ENCODE data around the gene MAP3K3.

The MAP3K3 gene

DNA sequence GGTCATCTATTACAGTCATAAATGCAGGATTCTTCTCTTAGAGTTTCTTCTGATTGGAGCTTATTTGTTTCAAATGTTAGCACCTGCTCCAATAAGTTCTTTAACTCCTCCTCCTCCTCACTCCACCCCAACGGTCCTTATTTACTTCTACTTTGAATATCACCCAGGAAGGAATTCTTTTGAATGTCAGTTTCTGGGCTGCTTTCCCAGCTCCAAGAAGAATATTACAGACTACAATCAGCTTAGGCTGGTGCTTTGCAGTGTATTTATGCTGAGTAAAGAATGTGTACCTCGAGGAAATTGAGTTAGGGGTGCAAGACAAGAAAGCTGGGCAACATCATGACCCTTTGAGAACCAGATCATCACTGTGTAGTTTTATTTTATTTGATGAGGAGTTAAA is 30.8 kb downstream of the MAP3K3 start (continued):
- no peak for TF ChIP-seq ZSCAN16 (tag by site-specific recombination; IDR thresholded peaks at IDR 0.05)

DNA sequence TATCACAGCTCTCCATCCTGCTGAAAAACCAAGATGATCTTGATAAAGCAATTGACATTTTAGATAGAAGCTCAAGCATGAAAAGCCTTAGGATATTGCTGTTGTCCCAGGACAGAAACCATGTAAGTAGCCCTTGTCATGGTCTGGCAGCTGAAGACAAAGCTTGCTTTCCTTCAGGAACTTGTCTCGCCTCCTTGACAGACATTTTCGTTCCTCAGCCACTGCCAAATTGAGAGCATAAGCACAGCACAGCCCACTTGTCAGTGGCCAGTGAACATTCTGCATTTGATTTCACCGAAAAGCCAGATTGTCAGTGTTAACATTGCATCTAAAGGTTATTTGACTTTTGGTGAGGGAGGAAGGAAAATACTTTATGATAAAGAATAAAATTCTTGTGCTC is 35.6 kb downstream of the MAP3K3 start:
- Histone ChIP-seq H3K36me3 (ENCODE audit: control insufficient read depth in 2 of 2, insufficient read depth in 1 of 2, low read length in 2 of 2) (peaks cover 47 to 63% of the 10 kb centered on the region in 2 experiments), H3K4me1 (ENCODE audit: control insufficient read depth, insufficient read depth, low read length) (no peaks in the 10 kb centered on the region), H3K9me3 (ENCODE audit: control insufficient read depth, insufficient read depth, low read depth, low read length) (no peaks in the 10 kb centered on the region), H3K27ac (ENCODE audit: extremely low read depth, low read depth, low read length) (no peak overlapping the region), H3K4me3 (ENCODE audit: low read depth, low read length) (no peak overlapping the region)
- ChIA-PET POLR2A (interaction anchor here (1.6 kb wide), 1 partner anchor 36 kb away, joined by 4 read pairs; the partner anchor contains the start of gene MAP3K3), CTCF (interaction anchor here (0.6 to 0.7 kb wide), 2 partner anchors 17 to 43 kb away, joined by 3 read pairs; no protein-coding TSS in a partner anchor)
- TF ChIP-seq ZNF670 (tag by site-specific recombination; IDR thresholded peaks at IDR 0.05; ENCODE audit: low read depth) = no peak
- TF ChIP-seq, protein P1, sequence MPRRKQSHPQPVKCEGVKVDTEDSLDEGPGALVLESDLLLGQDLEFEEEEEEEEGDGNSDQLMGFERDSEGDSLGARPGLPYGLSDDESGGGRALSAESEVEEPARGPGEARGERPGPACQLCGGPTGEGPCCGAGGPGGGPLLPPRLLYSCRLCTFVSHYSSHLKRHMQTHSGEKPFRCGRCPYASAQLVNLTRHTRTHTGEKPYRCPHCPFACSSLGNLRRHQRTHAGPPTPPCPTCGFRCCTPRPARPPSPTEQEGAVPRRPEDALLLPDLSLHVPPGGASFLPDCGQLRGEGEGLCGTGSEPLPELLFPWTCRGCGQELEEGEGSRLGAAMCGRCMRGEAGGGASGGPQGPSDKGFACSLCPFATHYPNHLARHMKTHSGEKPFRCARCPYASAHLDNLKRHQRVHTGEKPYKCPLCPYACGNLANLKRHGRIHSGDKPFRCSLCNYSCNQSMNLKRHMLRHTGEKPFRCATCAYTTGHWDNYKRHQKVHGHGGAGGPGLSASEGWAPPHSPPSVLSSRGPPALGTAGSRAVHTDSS (tag by site-specific recombination; IDR thresholded peaks at IDR 0.05) = no peak
- no peak for TF ChIP-seq HOXC10 (CRISPR knock-in tag; IDR thresholded peaks at IDR 0.05)
- TF ChIP-seq, protein P2, sequence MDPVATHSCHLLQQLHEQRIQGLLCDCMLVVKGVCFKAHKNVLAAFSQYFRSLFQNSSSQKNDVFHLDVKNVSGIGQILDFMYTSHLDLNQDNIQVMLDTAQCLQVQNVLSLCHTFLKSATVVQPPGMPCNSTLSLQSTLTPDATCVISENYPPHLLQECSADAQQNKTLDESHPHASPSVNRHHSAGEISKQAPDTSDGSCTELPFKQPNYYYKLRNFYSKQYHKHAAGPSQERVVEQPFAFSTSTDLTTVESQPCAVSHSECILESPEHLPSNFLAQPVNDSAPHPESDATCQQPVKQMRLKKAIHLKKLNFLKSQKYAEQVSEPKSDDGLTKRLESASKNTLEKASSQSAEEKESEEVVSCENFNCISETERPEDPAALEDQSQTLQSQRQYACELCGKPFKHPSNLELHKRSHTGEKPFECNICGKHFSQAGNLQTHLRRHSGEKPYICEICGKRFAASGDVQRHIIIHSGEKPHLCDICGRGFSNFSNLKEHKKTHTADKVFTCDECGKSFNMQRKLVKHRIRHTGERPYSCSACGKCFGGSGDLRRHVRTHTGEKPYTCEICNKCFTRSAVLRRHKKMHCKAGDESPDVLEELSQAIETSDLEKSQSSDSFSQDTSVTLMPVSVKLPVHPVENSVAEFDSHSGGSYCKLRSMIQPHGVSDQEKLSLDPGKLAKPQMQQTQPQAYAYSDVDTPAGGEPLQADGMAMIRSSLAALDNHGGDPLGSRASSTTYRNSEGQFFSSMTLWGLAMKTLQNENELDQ (tag by site-specific recombination; IDR thresholded peaks at IDR 0.05; ENCODE audit: low read depth) = no peak
- no peak for TF ChIP-seq ZNF660 (tag by site-specific recombination; IDR thresholded peaks at IDR 0.05)
- TF ChIP-seq, protein P3, sequence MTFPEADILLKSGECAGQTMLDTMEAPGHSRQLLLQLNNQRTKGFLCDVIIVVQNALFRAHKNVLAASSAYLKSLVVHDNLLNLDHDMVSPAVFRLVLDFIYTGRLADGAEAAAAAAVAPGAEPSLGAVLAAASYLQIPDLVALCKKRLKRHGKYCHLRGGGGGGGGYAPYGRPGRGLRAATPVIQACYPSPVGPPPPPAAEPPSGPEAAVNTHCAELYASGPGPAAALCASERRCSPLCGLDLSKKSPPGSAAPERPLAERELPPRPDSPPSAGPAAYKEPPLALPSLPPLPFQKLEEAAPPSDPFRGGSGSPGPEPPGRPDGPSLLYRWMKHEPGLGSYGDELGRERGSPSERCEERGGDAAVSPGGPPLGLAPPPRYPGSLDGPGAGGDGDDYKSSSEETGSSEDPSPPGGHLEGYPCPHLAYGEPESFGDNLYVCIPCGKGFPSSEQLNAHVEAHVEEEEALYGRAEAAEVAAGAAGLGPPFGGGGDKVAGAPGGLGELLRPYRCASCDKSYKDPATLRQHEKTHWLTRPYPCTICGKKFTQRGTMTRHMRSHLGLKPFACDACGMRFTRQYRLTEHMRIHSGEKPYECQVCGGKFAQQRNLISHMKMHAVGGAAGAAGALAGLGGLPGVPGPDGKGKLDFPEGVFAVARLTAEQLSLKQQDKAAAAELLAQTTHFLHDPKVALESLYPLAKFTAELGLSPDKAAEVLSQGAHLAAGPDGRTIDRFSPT (tag by site-specific recombination; IDR thresholded peaks at IDR 0.05) = no peak
- TF ChIP-seq ZNF654 (tag by site-specific recombination; IDR thresholded peaks at IDR 0.05; ENCODE audit: low read depth) = no peak
- TF ChIP-seq ZNF423 (tag by site-specific recombination; IDR thresholded peaks at IDR 0.05) = no peak
- TF ChIP-seq, protein P4, sequence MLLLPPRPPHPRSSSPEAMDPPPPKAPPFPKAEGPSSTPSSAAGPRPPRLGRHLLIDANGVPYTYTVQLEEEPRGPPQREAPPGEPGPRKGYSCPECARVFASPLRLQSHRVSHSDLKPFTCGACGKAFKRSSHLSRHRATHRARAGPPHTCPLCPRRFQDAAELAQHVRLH (tag by site-specific recombination; IDR thresholded peaks at IDR 0.05) = no peak
- TF ChIP-seq, protein P5, sequence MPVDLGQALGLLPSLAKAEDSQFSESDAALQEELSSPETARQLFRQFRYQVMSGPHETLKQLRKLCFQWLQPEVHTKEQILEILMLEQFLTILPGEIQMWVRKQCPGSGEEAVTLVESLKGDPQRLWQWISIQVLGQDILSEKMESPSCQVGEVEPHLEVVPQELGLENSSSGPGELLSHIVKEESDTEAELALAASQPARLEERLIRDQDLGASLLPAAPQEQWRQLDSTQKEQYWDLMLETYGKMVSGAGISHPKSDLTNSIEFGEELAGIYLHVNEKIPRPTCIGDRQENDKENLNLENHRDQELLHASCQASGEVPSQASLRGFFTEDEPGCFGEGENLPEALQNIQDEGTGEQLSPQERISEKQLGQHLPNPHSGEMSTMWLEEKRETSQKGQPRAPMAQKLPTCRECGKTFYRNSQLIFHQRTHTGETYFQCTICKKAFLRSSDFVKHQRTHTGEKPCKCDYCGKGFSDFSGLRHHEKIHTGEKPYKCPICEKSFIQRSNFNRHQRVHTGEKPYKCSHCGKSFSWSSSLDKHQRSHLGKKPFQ (tag by site-specific recombination; IDR thresholded peaks at IDR 0.05) = no peak
- no peak for TF ChIP-seq ZNF292 (tag by site-specific recombination; IDR thresholded peaks at IDR 0.05; ENCODE audit: borderline replicate concordance, low read depth)
- TF ChIP-seq ZFHX2 (tag by site-specific recombination; conservative IDR thresholded peaks at IDR 0.05) = no peak

DNA sequence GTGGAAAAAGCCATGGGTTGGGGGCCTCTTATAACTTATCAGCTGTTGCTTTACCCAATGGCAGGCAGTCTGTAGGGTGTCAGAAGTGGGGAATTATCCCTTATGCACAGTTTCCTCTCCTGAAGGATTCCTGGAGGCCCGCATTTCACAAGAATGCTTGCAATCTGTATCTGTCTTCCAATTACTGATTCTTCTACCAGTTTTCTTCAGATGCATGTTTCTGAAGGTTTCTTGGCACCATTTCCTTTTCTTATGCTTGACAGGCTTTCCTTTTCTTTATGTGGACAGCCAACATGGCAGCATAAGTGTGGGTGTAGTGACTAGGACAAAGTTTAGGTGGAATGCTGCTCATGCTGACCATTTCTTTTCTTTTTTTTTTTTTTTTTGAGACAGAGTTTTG is 36.1 kb downstream of the MAP3K3 start:
- Histone ChIP-seq H3K4me1 (ENCODE audit: control insufficient read depth, insufficient read depth, low read length) (no peaks in the 10 kb centered on the region), H3K9me3 (ENCODE audit: control insufficient read depth, insufficient read depth, low read depth, low read length) (no peaks in the 10 kb centered on the region), H3K27ac (ENCODE audit: extremely low read depth, low read depth, low read length) (no peak overlapping the region), H3K36me3 (ENCODE audit: control insufficient read depth in 2 of 2, insufficient read depth in 1 of 2, low read length in 2 of 2) (peaks cover 42 to 62% of the 10 kb centered on the region in 2 experiments), H3K4me3 (ENCODE audit: low read depth, low read length) (no peak overlapping the region)
- POLR2A ChIA-PET = interaction anchor here (1.6 kb wide), 1 partner anchor 37 kb away, joined by 4 read pairs; the partner anchor contains the start of gene MAP3K3
- CTCF ChIA-PET = no interaction called here
- TF ChIP-seq OSR2 (tag by site-specific recombination; IDR thresholded peaks at IDR 0.05) = no peak
- TF ChIP-seq, protein P6, sequence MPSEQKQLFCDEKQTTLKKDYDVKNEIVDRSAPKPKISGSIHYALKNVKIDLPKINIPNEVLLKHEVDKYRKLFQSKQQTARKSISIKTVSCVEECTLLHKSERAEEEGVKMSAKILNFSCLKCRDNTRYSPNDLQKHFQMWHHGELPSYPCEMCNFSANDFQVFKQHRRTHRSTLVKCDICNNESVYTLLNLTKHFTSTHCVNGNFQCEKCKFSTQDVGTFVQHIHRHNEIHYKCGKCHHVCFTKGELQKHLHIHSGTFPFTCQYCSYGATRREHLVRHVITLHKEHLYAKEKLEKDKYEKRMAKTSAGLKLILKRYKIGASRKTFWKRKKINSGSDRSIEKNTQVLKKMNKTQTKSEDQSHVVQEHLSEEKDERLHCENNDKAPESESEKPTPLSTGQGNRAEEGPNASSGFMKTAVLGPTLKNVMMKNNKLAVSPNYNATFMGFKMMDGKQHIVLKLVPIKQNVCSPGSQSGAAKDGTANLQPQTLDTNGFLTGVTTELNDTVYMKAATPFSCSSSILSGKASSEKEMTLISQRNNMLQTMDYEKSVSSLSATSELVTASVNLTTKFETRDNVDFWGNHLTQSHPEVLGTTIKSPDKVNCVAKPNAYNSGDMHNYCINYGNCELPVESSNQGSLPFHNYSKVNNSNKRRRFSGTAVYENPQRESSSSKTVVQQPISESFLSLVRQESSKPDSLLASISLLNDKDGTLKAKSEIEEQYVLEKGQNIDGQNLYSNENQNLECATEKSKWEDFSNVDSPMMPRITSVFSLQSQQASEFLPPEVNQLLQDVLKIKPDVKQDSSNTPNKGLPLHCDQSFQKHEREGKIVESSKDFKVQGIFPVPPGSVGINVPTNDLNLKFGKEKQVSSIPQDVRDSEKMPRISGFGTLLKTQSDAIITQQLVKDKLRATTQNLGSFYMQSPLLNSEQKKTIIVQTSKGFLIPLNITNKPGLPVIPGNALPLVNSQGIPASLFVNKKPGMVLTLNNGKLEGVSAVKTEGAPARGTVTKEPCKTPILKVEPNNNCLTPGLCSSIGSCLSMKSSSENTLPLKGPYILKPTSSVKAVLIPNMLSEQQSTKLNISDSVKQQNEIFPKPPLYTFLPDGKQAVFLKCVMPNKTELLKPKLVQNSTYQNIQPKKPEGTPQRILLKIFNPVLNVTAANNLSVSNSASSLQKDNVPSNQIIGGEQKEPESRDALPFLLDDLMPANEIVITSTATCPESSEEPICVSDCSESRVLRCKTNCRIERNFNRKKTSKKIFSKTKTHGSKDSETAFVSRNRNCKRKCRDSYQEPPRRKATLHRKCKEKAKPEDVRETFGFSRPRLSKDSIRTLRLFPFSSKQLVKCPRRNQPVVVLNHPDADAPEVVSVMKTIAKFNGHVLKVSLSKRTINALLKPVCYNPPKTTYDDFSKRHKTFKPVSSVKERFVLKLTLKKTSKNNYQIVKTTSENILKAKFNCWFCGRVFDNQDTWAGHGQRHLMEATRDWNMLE (tag by site-specific recombination; conservative IDR thresholded peaks at IDR 0.05; ENCODE audit: low read depth) = no peak
- TF ChIP-seq ZSCAN23 (tag by site-specific recombination; IDR thresholded peaks at IDR 0.05) = no peak
- TF ChIP-seq ZNF16 (tag by site-specific recombination; IDR thresholded peaks at IDR 0.05; ENCODE audit: low read depth) = no peak

Data from HEK293 (cell line).